Parathyroid adenoma (tissue), 2 donors: ENCODE results near the gene COL26A1.

Source experiments
- H2AFZ ChIP-seq: fragments of 300-600 bp; sonication (generic); one replicate; pipeline ENCODE4 v1.7.0; 2017; ENCODE audit warnings: antibody characterized with exemption, mild to moderate bottlenecking
- H3K27ac ChIP-seq: fragments of 300-600 bp; sonication (generic); one replicate; pipeline ENCODE4 v1.7.0; 2017
- H3K27me3 ChIP-seq: fragments of 300-600 bp; sonication (generic); one replicate; pipeline ENCODE4 v1.7.0; 2017; ENCODE audit warnings: low read length; ENCODE audit not compliant: control insufficient read depth, insufficient read depth
- H3K36me3 ChIP-seq: fragments of 300-600 bp; sonication (generic); one replicate; pipeline ENCODE4 v1.7.0; 2017; ENCODE audit warnings: low read length; ENCODE audit not compliant: control insufficient read depth, insufficient read depth
- H3K4me1 ChIP-seq: fragments of 300-600 bp; sonication (generic); one replicate; pipeline ENCODE4 v1.7.0; 2017; ENCODE audit warnings: control low read depth
- H3K4me2 ChIP-seq: fragments of 300-600 bp; sonication (generic); one replicate; pipeline ENCODE4 v1.7.0; 2017; ENCODE audit warnings: low read length
- H3K4me3 ChIP-seq: fragments of 300-600 bp; sonication (generic); one replicate; pipeline ENCODE4 v1.7.0; 2017; ENCODE audit warnings: low read depth, low read length
- H3K79me2 ChIP-seq: fragments of 300-600 bp; sonication (generic); one replicate; pipeline ENCODE4 v1.7.0; 2017; ENCODE audit warnings: control low read depth
- H3K9ac ChIP-seq: fragments of 300-600 bp; sonication (generic); one replicate; pipeline ENCODE4 v1.7.0; 2017; ENCODE audit warnings: mild to moderate bottlenecking
- H3K9me3 ChIP-seq: fragments of 300-600 bp; sonication (generic); one replicate; pipeline ENCODE4 v1.7.0; 2017; ENCODE audit warnings: low read length; ENCODE audit not compliant: control insufficient read depth
- TF ChIP-seq, protein P1 (sequence below): fragments of 300-600 bp; sonication (generic); IDR thresholded peaks from one replicate; pipeline ENCODE4 v1.7.0; 2017; ENCODE audit warnings: antibody characterized with exemption, mild to moderate bottlenecking
- donor health status: primary hyperparathyroidism.

COL26A1 gene

GRCh38 chr7:101441890-101442289 lies 79.2 kb downstream of the COL26A1 start:
- TF ChIP-seq, protein P1, sequence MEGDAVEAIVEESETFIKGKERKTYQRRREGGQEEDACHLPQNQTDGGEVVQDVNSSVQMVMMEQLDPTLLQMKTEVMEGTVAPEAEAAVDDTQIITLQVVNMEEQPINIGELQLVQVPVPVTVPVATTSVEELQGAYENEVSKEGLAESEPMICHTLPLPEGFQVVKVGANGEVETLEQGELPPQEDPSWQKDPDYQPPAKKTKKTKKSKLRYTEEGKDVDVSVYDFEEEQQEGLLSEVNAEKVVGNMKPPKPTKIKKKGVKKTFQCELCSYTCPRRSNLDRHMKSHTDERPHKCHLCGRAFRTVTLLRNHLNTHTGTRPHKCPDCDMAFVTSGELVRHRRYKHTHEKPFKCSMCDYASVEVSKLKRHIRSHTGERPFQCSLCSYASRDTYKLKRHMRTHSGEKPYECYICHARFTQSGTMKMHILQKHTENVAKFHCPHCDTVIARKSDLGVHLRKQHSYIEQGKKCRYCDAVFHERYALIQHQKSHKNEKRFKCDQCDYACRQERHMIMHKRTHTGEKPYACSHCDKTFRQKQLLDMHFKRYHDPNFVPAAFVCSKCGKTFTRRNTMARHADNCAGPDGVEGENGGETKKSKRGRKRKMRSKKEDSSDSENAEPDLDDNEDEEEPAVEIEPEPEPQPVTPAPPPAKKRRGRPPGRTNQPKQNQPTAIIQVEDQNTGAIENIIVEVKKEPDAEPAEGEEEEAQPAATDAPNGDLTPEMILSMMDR, result no peak

DNA sequence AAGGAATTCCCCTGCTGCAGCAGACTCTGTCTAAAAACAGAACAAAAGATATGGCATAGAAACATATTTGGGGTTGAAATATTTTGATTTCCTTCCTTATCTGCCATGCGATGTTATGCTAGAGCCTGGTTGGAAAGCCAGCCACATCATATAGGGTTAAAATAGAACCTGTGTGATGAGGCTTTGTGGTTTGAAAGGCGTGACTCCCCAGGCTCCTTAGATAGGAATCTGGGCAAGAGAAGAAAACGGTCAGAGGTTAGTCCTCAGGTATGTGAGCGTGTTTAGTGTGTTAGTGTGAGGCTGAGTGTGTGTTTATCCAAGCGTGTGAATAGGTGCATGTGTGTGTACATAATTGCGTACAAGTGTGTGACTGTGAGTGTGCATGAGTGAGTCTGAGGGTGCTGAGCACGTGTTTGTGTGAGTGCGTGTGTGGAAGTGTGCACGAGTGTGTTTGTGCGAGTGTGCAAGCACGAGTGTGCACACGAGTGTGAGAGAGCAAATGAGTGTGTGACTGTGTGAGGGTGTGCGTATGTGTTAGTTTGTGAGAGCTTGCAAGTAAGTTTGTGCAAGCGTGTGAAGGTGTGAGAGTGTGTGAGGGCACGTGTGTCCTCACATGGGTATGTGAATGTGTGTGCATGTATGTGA lies 79.9 kb downstream of the COL26A1 start:
- no peak overlapping the region for H3K27ac ChIP-seq
- no peaks in the 10 kb centered on the region for H3K36me3 ChIP-seq
- H3K4me1 ChIP-seq, result peaks cover 6% of the 10 kb centered on the region
- H3K9ac ChIP-seq, result no peak overlapping the region
- H3K27me3 ChIP-seq, result no peaks in the 10 kb centered on the region
- H2AFZ ChIP-seq, result no peak overlapping the region
- no peaks in the 10 kb centered on the region for H3K79me2 ChIP-seq
- H3K4me3 ChIP-seq, result no peak overlapping the region
- no peak overlapping the region for H3K4me2 ChIP-seq
- H3K9me3 ChIP-seq, result no peaks in the 10 kb centered on the region
- TF ChIP-seq, protein P1, result no peak

More at GRCh38 chr7:101441890-101442289, 79.2 kb downstream of the COL26A1 start:
- no peak overlapping the region for H3K9ac ChIP-seq
- no peaks in the 10 kb centered on the region for H3K79me2 ChIP-seq
- H3K27me3 ChIP-seq, result no peaks in the 10 kb centered on the region
- H2AFZ ChIP-seq, result no peak overlapping the region
- no peak overlapping the region for H3K27ac ChIP-seq
- no peaks in the 10 kb centered on the region for H3K36me3 ChIP-seq
- no peak overlapping the region for H3K4me3 ChIP-seq
- peaks cover 6% of the 10 kb centered on the region for H3K4me1 ChIP-seq
- H3K4me2 ChIP-seq, result no peak overlapping the region
- no peaks in the 10 kb centered on the region for H3K9me3 ChIP-seq

DNA sequence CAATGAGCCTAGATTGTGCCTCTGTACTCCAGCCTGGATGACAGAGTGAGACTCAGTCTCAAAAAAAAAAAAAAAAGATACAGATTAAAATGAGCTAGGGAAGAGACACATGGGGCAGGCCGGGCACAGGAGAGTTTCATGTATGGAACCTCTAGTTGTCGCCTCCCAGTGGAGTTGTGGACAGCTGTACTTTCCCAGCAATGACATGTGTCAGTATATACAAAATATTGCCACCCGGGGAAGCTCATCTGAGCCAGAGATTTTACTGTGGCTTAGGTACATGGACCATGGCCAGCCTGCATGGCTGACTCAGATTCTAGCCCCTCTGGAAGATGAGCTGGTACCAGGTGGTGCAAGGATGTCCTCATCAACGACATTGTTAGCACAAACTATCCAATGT lies 87.4 kb downstream of the COL26A1 start:
- no peaks in the 10 kb centered on the region for H3K9me3 ChIP-seq
- H3K27me3 ChIP-seq, result no peaks in the 10 kb centered on the region
- TF ChIP-seq, protein P1, result no peak
- no peak overlapping the region for H3K4me3 ChIP-seq
- H3K36me3 ChIP-seq, result no peaks in the 10 kb centered on the region
- H2AFZ ChIP-seq, result no peak overlapping the region
- no peak overlapping the region for H3K4me2 ChIP-seq
- H3K79me2 ChIP-seq, result no peaks in the 10 kb centered on the region
- no peak overlapping the region for H3K27ac ChIP-seq
- H3K4me1 ChIP-seq, result no peaks in the 10 kb centered on the region
- H3K9ac ChIP-seq, result no peak overlapping the region

GRCh38 chr7:101453617-101454016 lies 90.9 kb downstream of the COL26A1 start:
- no peaks in the 10 kb centered on the region for H3K4me1 ChIP-seq
- no peak overlapping the region for H3K9ac ChIP-seq
- H3K27ac ChIP-seq, result no peak overlapping the region
- no peaks in the 10 kb centered on the region for H3K36me3 ChIP-seq
- H2AFZ ChIP-seq, result no peak overlapping the region
- no peak overlapping the region for H3K4me3 ChIP-seq
- no peaks in the 10 kb centered on the region for H3K27me3 ChIP-seq
- TF ChIP-seq, protein P1, result no peak
- no peaks in the 10 kb centered on the region for H3K79me2 ChIP-seq
- no peak overlapping the region for H3K4me2 ChIP-seq
- no peaks in the 10 kb centered on the region for H3K9me3 ChIP-seq
